ENCODE data around the gene PARP11. TPM values are rescaled to one million over a fixed set of nuclear protein-coding genes. Genes with fewer than 3 reads are reported as not detected.

PARP11 gene
- total RNA-seq, 1 experiment from 2014 or later, result 8.0 TPM

DNA sequence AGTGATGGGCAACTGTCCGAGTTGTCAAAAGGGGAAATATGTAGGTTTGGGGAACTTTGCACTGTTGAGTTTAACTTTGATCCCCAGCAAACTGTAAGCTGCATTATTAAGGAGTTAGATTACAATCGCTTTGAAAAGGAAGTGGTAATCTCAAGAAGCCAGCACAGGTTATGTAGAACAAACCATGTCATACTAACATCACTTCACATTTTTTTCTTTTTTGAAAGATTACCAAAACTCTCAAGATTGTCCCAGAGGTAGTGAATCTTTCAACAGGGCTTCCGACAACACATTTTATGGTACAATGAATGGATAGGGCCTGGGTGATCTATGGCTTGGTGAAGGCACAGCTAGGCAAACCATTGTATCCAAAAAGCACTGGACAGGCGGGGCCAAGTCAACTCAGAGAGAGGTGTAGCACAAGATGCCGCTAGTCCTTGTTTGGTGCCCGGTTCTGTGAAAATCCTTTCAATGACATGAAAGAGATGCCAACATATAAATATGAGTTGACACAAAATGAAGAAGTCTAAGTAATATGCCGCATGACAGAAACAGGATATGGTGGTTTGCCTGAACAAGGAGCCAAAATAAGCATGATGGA is 24.3 kb upstream of the PARP11 start:
- no peak for TF ChIP-seq CREM (CRISPR knock-in tag; IDR thresholded peaks at IDR 0.05)
- TF ChIP-seq, protein P1, sequence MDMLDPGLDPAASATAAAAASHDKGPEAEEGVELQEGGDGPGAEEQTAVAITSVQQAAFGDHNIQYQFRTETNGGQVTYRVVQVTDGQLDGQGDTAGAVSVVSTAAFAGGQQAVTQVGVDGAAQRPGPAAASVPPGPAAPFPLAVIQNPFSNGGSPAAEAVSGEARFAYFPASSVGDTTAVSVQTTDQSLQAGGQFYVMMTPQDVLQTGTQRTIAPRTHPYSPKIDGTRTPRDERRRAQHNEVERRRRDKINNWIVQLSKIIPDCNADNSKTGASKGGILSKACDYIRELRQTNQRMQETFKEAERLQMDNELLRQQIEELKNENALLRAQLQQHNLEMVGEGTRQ (CRISPR knock-in tag; IDR thresholded peaks at IDR 0.05), result no peak
- TF ChIP-seq, protein P2, sequence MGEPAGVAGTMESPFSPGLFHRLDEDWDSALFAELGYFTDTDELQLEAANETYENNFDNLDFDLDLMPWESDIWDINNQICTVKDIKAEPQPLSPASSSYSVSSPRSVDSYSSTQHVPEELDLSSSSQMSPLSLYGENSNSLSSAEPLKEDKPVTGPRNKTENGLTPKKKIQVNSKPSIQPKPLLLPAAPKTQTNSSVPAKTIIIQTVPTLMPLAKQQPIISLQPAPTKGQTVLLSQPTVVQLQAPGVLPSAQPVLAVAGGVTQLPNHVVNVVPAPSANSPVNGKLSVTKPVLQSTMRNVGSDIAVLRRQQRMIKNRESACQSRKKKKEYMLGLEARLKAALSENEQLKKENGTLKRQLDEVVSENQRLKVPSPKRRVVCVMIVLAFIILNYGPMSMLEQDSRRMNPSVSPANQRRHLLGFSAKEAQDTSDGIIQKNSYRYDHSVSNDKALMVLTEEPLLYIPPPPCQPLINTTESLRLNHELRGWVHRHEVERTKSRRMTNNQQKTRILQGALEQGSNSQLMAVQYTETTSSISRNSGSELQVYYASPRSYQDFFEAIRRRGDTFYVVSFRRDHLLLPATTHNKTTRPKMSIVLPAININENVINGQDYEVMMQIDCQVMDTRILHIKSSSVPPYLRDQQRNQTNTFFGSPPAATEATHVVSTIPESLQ (CRISPR knock-in tag; IDR thresholded peaks at IDR 0.05), result no peak
- TF ChIP-seq, protein P3, sequence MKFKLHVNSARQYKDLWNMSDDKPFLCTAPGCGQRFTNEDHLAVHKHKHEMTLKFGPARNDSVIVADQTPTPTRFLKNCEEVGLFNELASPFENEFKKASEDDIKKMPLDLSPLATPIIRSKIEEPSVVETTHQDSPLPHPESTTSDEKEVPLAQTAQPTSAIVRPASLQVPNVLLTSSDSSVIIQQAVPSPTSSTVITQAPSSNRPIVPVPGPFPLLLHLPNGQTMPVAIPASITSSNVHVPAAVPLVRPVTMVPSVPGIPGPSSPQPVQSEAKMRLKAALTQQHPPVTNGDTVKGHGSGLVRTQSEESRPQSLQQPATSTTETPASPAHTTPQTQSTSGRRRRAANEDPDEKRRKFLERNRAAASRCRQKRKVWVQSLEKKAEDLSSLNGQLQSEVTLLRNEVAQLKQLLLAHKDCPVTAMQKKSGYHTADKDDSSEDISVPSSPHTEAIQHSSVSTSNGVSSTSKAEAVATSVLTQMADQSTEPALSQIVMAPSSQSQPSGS (CRISPR knock-in tag; IDR thresholded peaks at IDR 0.05; ENCODE audit: borderline replicate concordance, low read depth), result no peak
- peaks cover 2% of the 10 kb centered on the region; the same call in 1 of the 2 replicates for H3K4me1 Mint-ChIP-seq
- ATAC-seq (no peak), DNase-seq (ENCODE audit: low spot score) (no peak)
- POLR2A ChIA-PET, result interaction anchor here (0.6 to 1.2 kb wide), 2 partner anchors 8 to 421 kb away, joined by 3 read pairs; no protein-coding TSS in a partner anchor
- CTCF ChIA-PET, result interaction anchor here (0.8 to 1.3 kb wide), 2 partner anchors 14 to 67 kb away, joined by 3 read pairs; no protein-coding TSS in a partner anchor
- H3K4me3 Mint-ChIP-seq, result no peak overlapping the region
- no peaks in the 10 kb centered on the region for H3K27me3 Mint-ChIP-seq (ENCODE audit: low read depth)
- no peak overlapping the region for H3K27ac Mint-ChIP-seq
- no peaks in the 10 kb centered on the region for H3K36me3 Mint-ChIP-seq
- no peaks in the 10 kb centered on the region for H3K9me3 Mint-ChIP-seq

DNA sequence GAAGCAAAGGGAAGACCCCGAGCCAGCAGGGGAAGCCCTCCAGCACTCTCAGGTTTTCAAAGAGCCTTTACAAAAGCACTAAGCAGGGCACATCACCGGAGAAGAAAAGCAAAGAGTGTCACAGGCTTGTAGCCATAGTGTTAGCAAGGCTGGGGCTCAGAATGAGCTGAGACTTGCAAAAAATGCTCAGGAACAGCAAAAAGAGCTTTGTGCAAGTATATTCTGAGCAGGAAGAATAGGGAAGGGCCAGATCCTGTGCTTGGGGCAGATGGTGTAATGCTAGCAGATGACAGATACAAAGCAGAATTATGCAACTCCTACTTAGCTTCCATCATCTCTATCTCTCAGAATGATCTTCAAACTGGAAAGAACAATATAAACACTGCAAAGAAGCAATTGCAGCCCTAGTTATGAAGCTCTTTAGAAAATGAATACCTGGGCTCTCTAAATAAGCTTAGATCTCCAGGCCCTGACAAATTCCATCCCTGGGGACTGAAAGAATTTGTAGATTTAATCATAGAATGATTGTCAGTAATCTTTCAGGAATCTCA is 23.7 kb upstream of the PARP11 start:
- Mint-ChIP-seq H3K36me3 (no peaks in the 10 kb centered on the region), H3K27me3 (ENCODE audit: low read depth) (no peaks in the 10 kb centered on the region), H3K4me1 (peaks cover 2% of the 10 kb centered on the region; the same call in 1 of the 2 replicates), H3K9me3 (no peaks in the 10 kb centered on the region), H3K27ac (no peak overlapping the region), H3K4me3 (no peak overlapping the region)
- ATAC-seq, result no peak
- no peak for DNase-seq (ENCODE audit: low spot score)
- TF ChIP-seq, protein P4, sequence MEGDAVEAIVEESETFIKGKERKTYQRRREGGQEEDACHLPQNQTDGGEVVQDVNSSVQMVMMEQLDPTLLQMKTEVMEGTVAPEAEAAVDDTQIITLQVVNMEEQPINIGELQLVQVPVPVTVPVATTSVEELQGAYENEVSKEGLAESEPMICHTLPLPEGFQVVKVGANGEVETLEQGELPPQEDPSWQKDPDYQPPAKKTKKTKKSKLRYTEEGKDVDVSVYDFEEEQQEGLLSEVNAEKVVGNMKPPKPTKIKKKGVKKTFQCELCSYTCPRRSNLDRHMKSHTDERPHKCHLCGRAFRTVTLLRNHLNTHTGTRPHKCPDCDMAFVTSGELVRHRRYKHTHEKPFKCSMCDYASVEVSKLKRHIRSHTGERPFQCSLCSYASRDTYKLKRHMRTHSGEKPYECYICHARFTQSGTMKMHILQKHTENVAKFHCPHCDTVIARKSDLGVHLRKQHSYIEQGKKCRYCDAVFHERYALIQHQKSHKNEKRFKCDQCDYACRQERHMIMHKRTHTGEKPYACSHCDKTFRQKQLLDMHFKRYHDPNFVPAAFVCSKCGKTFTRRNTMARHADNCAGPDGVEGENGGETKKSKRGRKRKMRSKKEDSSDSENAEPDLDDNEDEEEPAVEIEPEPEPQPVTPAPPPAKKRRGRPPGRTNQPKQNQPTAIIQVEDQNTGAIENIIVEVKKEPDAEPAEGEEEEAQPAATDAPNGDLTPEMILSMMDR (IDR thresholded peaks at IDR 0.05), result no peak
- TF ChIP-seq ELF4 (CRISPR knock-in tag; IDR thresholded peaks at IDR 0.05; ENCODE audit: low read depth), result no peak
- no peak for TF ChIP-seq NR2C2 (CRISPR knock-in tag; IDR thresholded peaks at IDR 0.05)
- no peak for TF ChIP-seq CBFB (CRISPR knock-in tag; IDR thresholded peaks at IDR 0.05; ENCODE audit: low read depth)
- TF ChIP-seq, protein P5, sequence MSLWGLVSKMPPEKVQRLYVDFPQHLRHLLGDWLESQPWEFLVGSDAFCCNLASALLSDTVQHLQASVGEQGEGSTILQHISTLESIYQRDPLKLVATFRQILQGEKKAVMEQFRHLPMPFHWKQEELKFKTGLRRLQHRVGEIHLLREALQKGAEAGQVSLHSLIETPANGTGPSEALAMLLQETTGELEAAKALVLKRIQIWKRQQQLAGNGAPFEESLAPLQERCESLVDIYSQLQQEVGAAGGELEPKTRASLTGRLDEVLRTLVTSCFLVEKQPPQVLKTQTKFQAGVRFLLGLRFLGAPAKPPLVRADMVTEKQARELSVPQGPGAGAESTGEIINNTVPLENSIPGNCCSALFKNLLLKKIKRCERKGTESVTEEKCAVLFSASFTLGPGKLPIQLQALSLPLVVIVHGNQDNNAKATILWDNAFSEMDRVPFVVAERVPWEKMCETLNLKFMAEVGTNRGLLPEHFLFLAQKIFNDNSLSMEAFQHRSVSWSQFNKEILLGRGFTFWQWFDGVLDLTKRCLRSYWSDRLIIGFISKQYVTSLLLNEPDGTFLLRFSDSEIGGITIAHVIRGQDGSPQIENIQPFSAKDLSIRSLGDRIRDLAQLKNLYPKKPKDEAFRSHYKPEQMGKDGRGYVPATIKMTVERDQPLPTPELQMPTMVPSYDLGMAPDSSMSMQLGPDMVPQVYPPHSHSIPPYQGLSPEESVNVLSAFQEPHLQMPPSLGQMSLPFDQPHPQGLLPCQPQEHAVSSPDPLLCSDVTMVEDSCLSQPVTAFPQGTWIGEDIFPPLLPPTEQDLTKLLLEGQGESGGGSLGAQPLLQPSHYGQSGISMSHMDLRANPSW (CRISPR knock-in tag; conservative IDR thresholded peaks at IDR 0.05; ENCODE audit: low read depth), result no peak
- TF ChIP-seq, protein P6, sequence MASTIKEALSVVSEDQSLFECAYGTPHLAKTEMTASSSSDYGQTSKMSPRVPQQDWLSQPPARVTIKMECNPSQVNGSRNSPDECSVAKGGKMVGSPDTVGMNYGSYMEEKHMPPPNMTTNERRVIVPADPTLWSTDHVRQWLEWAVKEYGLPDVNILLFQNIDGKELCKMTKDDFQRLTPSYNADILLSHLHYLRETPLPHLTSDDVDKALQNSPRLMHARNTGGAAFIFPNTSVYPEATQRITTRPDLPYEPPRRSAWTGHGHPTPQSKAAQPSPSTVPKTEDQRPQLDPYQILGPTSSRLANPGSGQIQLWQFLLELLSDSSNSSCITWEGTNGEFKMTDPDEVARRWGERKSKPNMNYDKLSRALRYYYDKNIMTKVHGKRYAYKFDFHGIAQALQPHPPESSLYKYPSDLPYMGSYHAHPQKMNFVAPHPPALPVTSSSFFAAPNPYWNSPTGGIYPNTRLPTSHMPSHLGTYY (CRISPR knock-in tag; IDR thresholded peaks at IDR 0.05), result no peak
- no peak for TF ChIP-seq ZNF671 (CRISPR knock-in tag; IDR thresholded peaks at IDR 0.05)
- TF ChIP-seq, protein P7, sequence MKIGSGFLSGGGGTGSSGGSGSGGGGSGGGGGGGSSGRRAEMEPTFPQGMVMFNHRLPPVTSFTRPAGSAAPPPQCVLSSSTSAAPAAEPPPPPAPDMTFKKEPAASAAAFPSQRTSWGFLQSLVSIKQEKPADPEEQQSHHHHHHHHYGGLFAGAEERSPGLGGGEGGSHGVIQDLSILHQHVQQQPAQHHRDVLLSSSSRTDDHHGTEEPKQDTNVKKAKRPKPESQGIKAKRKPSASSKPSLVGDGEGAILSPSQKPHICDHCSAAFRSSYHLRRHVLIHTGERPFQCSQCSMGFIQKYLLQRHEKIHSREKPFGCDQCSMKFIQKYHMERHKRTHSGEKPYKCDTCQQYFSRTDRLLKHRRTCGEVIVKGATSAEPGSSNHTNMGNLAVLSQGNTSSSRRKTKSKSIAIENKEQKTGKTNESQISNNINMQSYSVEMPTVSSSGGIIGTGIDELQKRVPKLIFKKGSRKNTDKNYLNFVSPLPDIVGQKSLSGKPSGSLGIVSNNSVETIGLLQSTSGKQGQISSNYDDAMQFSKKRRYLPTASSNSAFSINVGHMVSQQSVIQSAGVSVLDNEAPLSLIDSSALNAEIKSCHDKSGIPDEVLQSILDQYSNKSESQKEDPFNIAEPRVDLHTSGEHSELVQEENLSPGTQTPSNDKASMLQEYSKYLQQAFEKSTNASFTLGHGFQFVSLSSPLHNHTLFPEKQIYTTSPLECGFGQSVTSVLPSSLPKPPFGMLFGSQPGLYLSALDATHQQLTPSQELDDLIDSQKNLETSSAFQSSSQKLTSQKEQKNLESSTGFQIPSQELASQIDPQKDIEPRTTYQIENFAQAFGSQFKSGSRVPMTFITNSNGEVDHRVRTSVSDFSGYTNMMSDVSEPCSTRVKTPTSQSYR (CRISPR knock-in tag; IDR thresholded peaks at IDR 0.05), result no peak
- TF ChIP-seq, protein P8, sequence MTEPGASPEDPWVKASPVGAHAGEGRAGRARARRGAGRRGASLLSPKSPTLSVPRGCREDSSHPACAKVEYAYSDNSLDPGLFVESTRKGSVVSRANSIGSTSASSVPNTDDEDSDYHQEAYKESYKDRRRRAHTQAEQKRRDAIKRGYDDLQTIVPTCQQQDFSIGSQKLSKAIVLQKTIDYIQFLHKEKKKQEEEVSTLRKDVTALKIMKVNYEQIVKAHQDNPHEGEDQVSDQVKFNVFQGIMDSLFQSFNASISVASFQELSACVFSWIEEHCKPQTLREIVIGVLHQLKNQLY (CRISPR knock-in tag; IDR thresholded peaks at IDR 0.05), result no peak
- TF ChIP-seq SP1 (CRISPR knock-in tag; conservative IDR thresholded peaks at IDR 0.05), result no peak
- TF ChIP-seq TP53 (CRISPR knock-in tag; IDR thresholded peaks at IDR 0.05), result no peak
- TF ChIP-seq CREM (CRISPR knock-in tag; IDR thresholded peaks at IDR 0.05), result no peak
- ChIA-PET POLR2A (interaction anchor here (1.2 kb wide), 1 partner anchor 8 kb away, joined by 3 read pairs; no protein-coding TSS in a partner anchor), CTCF (interaction anchor here (1.3 kb wide), 1 partner anchor 67 kb away, joined by 3 read pairs; no protein-coding TSS in a partner anchor)

All from WTC11 (cell line).